Pancreas (tissue), 10 donors: ENCODE data around the gene TIGD2. TPM values are rescaled to one million over a fixed set of nuclear protein-coding genes. Genes with fewer than 3 reads are reported as not detected.

Source experiments
- ATAC-seq, 4 donors: fragments of 200-7000 bp; cut with Tn5 transposase; one replicate each; pipeline versions ENCODE4 v1.8.0 to v1.9.1; 2020; ENCODE audit warnings: mild to moderate bottlenecking in 4 of 4, moderate library complexity in 4 of 4
- DNase-seq, 6 donors: peaks; one replicate each; pipeline ENCODE4 v3.0.0-alpha.2; 2020
- FAIRE-seq: peaks from 2 replicates; lab custom pipeline; 2012; peaks lifted over from hg19 to GRCh38; lab: Jason Lieb, UNC
- H3K27ac ChIP-seq, 4 donors: fragments of 200-600 bp; sonication (generic); 1 replicate in 3 of 4; 2 replicates in 1 of 4; pipeline versions ENCODE4 v1.5.0 to v1.8.0; 2020
- H3K27me3 ChIP-seq, 4 donors: fragments of 200-600 bp; one replicate each; pipeline ENCODE4 v1.8.0; 2021
- H3K36me3 ChIP-seq, 3 donors: fragments of 200-600 bp; sonication (generic) in 1 of 3; one replicate each; pipeline versions ENCODE4 v1.5.0 to v1.8.0; 2020 to 2021
- H3K4me1 ChIP-seq, 3 donors: fragments of 200-600 bp; one replicate each; pipeline ENCODE4 v1.8.0; 2021
- H3K4me3 ChIP-seq, 4 donors: fragments of 200-600 bp; sonication (generic) in 2 of 4; one replicate each; pipeline versions ENCODE4 v1.5.0 to v1.8.0; 2020 to 2021
- H3K9me3 ChIP-seq, 4 donors: fragments of 200-600 bp; one replicate each; pipeline ENCODE4 v1.8.0; 2021
- WGBS, 2 donors: extraction: QIAGEN DNeasy Blood & Tissue Kit; methylation state at CpG; one replicate each; pipeline ENCODE4 v1.1.7; 2013; 5-methylcytosine and 5-hydroxymethylcytosine counted together
- intact Hi-C, 3 donors: fragments of 100-400 bp; cut with DNase I; formaldehyde crosslinking; loops; one replicate each; pipeline versions ENCODE4 v1.11.1 to v1.14.2; 2022
- polyA plus RNA-seq, 2 donors: library from polyadenylated mRNA; stranded (reverse); fragments of 200-250 nt; gene quantifications; one replicate each; pipeline ENCODE4 v1.2.3, GENCODE V29; 2013
- total RNA-seq, 6 donors: library from RNA; stranded (reverse); fragmentation: NEBNext Ultra II Directional in 4 of 6; extraction: Animal tissue kit (Norgen Biotek cat#: 25700) in 4 of 6; gene quantifications; one replicate each; pipeline versions ENCODE4 v1.2.1 to v1.2.4, GENCODE V29; 2021 to 2023
- TF ChIP-seq, protein P1 (sequence below), 4 donors: fragments of 200-600 bp; sonication (generic) in 3 of 4; IDR thresholded peaks; one replicate each; pipeline versions ENCODE4 v1.5.0 to v1.8.0; 2021; ENCODE audit warnings: antibody characterized with exemption in 4 of 4
- donor health status: healthy with polysubstance abuse.
- donor health status: DM: no; HTN: no; CAD: no; lungs with moderate emphysema.
- donor health status: DM: no; HTN: no; CAD: no.
- donor health status: control.
- donor health status: control.
- donor health status: Bipolar disorder and iron deficiency.
- donor health status: DM: yes; HTN: yes; CAD: no.
- donor health status: DM: no; HTN: no; CAD: no.
- donor health status: DM: no; HTN: no; CAD: no.
- donor health status: DM: yes; HTN: yes; CAD: no.

TIGD2 gene
- total and polyA plus RNA-seq, 8 donors, result 1.7 to 4.7 (median 2.8) TPM

GRCh38 chr4:89136525-89136924 lies 25.2 kb downstream of the TIGD2 start:
- FAIRE-seq (no peak), ATAC-seq (no peak), DNase-seq (no peak)
- H3K27ac ChIP-seq, result no peak overlapping the region
- intact Hi-C loops, result no loop called here
- H3K4me3 ChIP-seq, result no peak overlapping the region
- H3K36me3 ChIP-seq, result no peaks in the 10 kb centered on the region
- 56 to 61% methylated on average over 3 of the region's 3 CpGs for WGBS, 2 donors
- H3K9me3 ChIP-seq, result no peaks in the 10 kb centered on the region
- H3K27me3 ChIP-seq, result no peaks in the 10 kb centered on the region
- TF ChIP-seq, protein P1, sequence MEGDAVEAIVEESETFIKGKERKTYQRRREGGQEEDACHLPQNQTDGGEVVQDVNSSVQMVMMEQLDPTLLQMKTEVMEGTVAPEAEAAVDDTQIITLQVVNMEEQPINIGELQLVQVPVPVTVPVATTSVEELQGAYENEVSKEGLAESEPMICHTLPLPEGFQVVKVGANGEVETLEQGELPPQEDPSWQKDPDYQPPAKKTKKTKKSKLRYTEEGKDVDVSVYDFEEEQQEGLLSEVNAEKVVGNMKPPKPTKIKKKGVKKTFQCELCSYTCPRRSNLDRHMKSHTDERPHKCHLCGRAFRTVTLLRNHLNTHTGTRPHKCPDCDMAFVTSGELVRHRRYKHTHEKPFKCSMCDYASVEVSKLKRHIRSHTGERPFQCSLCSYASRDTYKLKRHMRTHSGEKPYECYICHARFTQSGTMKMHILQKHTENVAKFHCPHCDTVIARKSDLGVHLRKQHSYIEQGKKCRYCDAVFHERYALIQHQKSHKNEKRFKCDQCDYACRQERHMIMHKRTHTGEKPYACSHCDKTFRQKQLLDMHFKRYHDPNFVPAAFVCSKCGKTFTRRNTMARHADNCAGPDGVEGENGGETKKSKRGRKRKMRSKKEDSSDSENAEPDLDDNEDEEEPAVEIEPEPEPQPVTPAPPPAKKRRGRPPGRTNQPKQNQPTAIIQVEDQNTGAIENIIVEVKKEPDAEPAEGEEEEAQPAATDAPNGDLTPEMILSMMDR (IDR thresholded peaks at IDR 0.05), result no peak
- no peaks in the 10 kb centered on the region for H3K4me1 ChIP-seq

GRCh38 chr4:89137231-89137630 lies 25.9 kb downstream of the TIGD2 start:
- intact Hi-C loops, result no loop called here
- Histone ChIP-seq H3K4me3 (no peak overlapping the region), H3K4me1 (no peaks in the 10 kb centered on the region), H3K27me3 (no peaks in the 10 kb centered on the region), H3K27ac (no peak overlapping the region), H3K9me3 (no peaks in the 10 kb centered on the region), H3K36me3 (no peaks in the 10 kb centered on the region)
- 90 to 95% methylated on average over 5 of the region's 5 CpGs for WGBS, 2 donors
- TF ChIP-seq, protein P1 (IDR thresholded peaks at IDR 0.05), result no peak
- DNase-seq, result no peak
- FAIRE-seq, result no peak
- no peak for ATAC-seq

GRCh38 chr4:89137695-89138094 lies 26.4 kb downstream of the TIGD2 start:
- 91 to 94% methylated on average over 12 of the region's 12 CpGs for WGBS, 2 donors
- no peak for ATAC-seq

GRCh38 chr4:89140168-89140759 lies 28.9 kb downstream of the TIGD2 start:
- no peaks in the 10 kb centered on the region for H3K9me3 ChIP-seq
- ATAC-seq (peak in 1 of 4 donors; percentile 49), DNase-seq (no peak), FAIRE-seq (no peak)
- H3K36me3 ChIP-seq, result no peaks in the 10 kb centered on the region
- no peak overlapping the region for H3K27ac ChIP-seq
- H3K4me1 ChIP-seq, result no peaks in the 10 kb centered on the region
- TF ChIP-seq, protein P1 (IDR thresholded peaks at IDR 0.05), result no peak
- no peaks in the 10 kb centered on the region for H3K27me3 ChIP-seq
- H3K4me3 ChIP-seq, result no peak overlapping the region
- WGBS, 2 donors, result 78 to 84% methylated on average over 6 of the region's 6 CpGs
- intact Hi-C loops, result no loop called here

More at GRCh38 chr4:89137695-89138094, 26.4 kb downstream of the TIGD2 start:
- intact Hi-C loops, result no loop called here
- Histone ChIP-seq H3K4me3 (no peak overlapping the region), H3K36me3 (no peaks in the 10 kb centered on the region), H3K27ac (no peak overlapping the region), H3K9me3 (no peaks in the 10 kb centered on the region), H3K4me1 (no peaks in the 10 kb centered on the region), H3K27me3 (no peaks in the 10 kb centered on the region)
- TF ChIP-seq, protein P1 (IDR thresholded peaks at IDR 0.05), result no peak
- DNase-seq (no peak), FAIRE-seq (no peak)
